ENCODE data around the gene HCN2.

- TF ChIP-seq POLR2A (IDR thresholded peaks at IDR 0.05; ENCODE audit: low read length) (no peak), GATA1 (IDR thresholded peaks at IDR 0.05; ENCODE audit: low read depth, low read length) (no peak)
Measured at GRCh38 chr19:555474-555808, 34.2 kb upstream of the HCN2 start.
